ENCODE measurements around the gene PPP4R1.

GRCh38 chr18:9619545-9619944, 5.2 kb upstream of the PPP4R1 start:
- no peak for TF ChIP-seq CTCF (IDR thresholded peaks at IDR 0.05)
- TF ChIP-seq MAX (CRISPR knock-in tag; IDR thresholded peaks at IDR 0.05): no peak
- no peak for TF ChIP-seq SP1 (CRISPR knock-in tag; conservative IDR thresholded peaks at IDR 0.05)
- TF ChIP-seq FOXJ3 (CRISPR knock-in tag; IDR thresholded peaks at IDR 0.05; ENCODE audit: borderline replicate concordance): no peak
- TF ChIP-seq ZSCAN18 (CRISPR knock-in tag; IDR thresholded peaks at IDR 0.05): no peak
- no peak for TF ChIP-seq USF2 (CRISPR knock-in tag; IDR thresholded peaks at IDR 0.05)
- no peak for TF ChIP-seq FOXP1 (CRISPR knock-in tag; IDR thresholded peaks at IDR 0.05; ENCODE audit: borderline replicate concordance)
- no peak for TF ChIP-seq IRF2 (CRISPR knock-in tag; IDR thresholded peaks at IDR 0.05; ENCODE audit: borderline replicate concordance, low read depth)
- TF ChIP-seq CBFB (CRISPR knock-in tag; IDR thresholded peaks at IDR 0.05; ENCODE audit: low read depth): no peak
- TF ChIP-seq CREB1 (CRISPR knock-in tag; IDR thresholded peaks at IDR 0.05): no peak
